ENCODE results near the gene TGFA.

The TGFA gene

GRCh38 chr2:70411483-70412125 lies 142.0 kb downstream of the TGFA start:
- no peak for DNase-seq (ENCODE audit: low spot score)
- TF ChIP-seq CTCF (conservative IDR thresholded peaks at IDR 0.05; ENCODE audit: low read depth) = no peak
- CTCF ChIA-PET = interaction anchor here (0.9 kb wide), 1 partner anchor 206 kb away, joined by 5 read pairs; no protein-coding TSS in a partner anchor
- POLR2A ChIA-PET (ENCODE audit: low non-redundant PET) = no interaction called here
- no peak overlapping the region for H3K27ac ChIP-seq

GRCh38 chr2:70403267-70404053 lies 150.2 kb downstream of the TGFA start:
- ChIA-PET CTCF (no interaction called here), POLR2A (ENCODE audit: low non-redundant PET) (no interaction called here)
- no peak for DNase-seq (ENCODE audit: low spot score)
- H3K27ac ChIP-seq = no peak overlapping the region
- no peak for TF ChIP-seq CTCF (conservative IDR thresholded peaks at IDR 0.05; ENCODE audit: low read depth)

GRCh38 chr2:70400539-70400938 lies 153.1 kb downstream of the TGFA start:
- DNase-seq (ENCODE audit: low spot score) = no peak
- TF ChIP-seq CTCF (conservative IDR thresholded peaks at IDR 0.05; ENCODE audit: low read depth) = no peak
- ChIA-PET CTCF (no interaction called here), POLR2A (ENCODE audit: low non-redundant PET) (no interaction called here)
- no peak overlapping the region for H3K27ac ChIP-seq

- TF ChIP-seq CTCF (conservative IDR thresholded peaks at IDR 0.05; ENCODE audit: low read depth) = no peak
- ChIA-PET POLR2A (ENCODE audit: low non-redundant PET) (no interaction called here), CTCF (no interaction called here)
- no peak overlapping the region for H3K27ac ChIP-seq
- DNase-seq (ENCODE audit: low spot score) = no peak
These were observed 154.6 kb downstream of the TGFA start for GRCh38 chr2:70399046-70399445.
